Left renal cortex interstitium (tissue), 4 donors: ENCODE data around the gene CBFA2T2. TPM values are rescaled to one million over a fixed set of nuclear protein-coding genes. Genes with fewer than 3 reads are reported as not detected.

Source experiments
- DNase-seq, 4 donors: peaks; one replicate each; pipeline ENCODE4 v3.0.0-alpha.2; 2013; ENCODE audit warnings: low read depth in 4 of 4, low spot score in 2 of 4, missing footprints in 1 of 4
- polyA plus RNA-seq, 4 donors: library from polyadenylated mRNA; unstranded; fragments of 120-200 nt; gene quantifications; one replicate each; pipeline ENCODE4 v1.2.1, GENCODE V29; 2013; ENCODE audit not compliant: insufficient read length in 4 of 4

CBFA2T2 gene
- polyA plus RNA-seq, 4 donors: 20.6 to 36.3 (median 28.4) TPM

DNA sequence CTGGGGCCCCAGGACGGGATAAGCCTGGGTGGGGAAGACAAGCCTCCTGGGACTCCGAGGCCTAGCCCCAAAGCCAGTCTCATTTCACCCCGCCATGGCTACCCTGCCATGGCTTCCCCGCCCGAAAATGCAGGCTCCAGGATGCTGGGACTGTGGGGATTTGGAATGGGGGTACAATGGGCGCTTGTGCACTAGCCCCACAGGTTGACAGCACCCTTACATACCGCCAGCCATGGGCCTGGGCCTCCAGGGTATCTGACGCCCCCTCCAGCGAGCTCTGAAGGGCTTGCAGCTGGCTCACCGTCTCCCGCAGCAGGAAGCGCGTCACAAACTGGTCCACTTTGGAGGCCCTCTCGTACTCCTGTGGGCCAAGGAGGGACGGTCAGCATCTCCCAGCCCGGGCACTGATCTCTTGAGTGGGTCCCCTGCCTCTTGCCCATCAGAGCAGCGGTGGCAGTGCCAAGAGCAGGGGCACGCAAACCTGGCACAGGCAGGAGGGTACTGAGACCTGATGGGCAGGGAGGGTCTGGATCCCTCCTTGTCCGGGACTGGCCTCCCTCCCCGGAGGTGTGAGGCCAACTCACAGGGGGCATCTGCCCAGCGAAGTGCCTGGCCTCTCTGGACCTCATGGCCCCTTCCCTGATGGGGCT, 170.3 kb downstream of the CBFA2T2 start:
- DNase-seq: no peak

DNA sequence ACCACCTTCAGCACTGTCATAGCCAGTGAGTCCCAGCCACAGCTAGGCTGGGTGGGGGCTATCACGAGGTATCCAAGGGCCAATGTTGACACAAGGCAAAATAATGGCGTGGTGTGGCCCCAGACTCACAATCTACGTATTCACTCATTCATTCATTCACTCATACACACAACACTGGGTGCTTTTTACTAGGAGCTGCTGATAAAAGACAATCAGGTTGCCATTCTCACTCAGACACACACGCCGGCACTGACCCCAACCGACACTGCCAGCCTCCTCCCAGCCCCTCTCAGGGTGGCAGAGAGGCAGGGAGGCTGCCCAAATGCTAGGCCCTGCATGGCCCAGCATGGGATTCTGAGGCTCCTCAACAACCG, 170.8 kb downstream of the CBFA2T2 start:
- no peak for DNase-seq

DNA sequence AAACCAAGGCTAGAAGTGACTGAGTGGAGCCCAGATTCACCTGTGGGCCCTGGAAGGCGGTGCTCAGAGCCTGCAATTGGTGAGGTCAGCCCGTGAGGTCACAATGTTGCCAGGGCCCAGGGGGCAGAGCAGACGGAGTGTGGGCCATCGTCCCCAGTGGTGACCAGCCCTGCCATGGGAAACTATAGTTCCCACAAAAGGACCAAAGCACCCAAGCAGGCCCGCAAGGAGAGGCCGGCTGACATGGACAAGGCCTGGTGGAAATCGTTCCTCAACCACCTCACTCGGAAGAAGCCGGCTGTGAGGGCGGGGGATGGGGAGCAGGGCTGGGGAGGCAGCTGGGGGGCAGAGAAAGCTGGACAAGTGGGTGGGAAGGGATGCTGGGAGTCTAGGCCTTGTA, 172.3 kb downstream of the CBFA2T2 start, which contains the start of gene C20orf144:
TSS of gene C20orf144 (plus strand) at position 156 of the 400 bp plus-strand sequence. CDS start at position 175, 19 bp downstream.
- no peak for DNase-seq

DNA sequence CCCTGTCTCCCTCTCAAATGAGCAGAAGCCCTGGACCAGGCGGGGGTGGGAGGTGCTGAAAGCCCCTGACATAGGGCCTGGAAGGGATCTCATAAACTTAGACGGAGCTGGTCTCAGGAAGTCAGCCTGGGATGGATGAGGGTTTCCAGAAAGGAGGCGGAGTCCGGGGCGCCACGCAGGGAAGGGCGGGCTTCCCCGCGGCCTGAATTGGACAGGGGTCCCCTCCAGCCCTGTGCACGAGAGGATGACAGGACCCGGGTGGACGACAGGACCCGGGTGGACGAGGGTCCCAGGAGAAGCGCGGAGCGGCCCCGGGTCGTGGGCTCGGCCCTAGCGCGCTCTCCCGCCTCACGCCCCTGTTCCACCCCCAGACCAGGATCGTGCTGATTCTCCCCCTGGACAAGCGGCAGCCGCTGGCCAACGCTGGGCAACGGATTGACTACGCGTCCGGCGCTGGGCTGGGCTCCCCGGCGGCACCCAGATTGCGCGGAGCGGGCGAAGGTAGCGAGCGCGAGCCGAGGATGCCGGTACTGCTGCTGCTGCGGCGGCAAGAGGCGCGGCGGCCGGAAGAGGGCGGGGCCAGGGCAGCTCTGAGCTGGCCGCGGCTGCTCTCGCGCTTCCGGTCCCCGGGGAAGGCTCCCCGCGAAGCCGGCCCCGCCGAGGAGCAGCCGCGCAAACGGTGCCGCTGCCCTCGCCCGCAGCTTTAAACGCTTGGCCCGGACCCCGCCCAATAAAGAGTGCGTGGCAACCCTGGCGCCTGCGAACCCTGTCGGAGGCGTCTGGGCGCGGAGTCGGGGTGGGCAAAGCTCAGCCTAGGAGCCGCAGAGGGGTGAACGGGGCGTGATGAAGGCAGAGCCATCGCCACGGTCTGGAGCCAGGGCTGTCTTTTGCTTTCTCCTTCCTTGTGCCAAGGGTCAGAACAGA, 173.5 kb downstream of the CBFA2T2 start:
- DNase-seq: no peak

DNA sequence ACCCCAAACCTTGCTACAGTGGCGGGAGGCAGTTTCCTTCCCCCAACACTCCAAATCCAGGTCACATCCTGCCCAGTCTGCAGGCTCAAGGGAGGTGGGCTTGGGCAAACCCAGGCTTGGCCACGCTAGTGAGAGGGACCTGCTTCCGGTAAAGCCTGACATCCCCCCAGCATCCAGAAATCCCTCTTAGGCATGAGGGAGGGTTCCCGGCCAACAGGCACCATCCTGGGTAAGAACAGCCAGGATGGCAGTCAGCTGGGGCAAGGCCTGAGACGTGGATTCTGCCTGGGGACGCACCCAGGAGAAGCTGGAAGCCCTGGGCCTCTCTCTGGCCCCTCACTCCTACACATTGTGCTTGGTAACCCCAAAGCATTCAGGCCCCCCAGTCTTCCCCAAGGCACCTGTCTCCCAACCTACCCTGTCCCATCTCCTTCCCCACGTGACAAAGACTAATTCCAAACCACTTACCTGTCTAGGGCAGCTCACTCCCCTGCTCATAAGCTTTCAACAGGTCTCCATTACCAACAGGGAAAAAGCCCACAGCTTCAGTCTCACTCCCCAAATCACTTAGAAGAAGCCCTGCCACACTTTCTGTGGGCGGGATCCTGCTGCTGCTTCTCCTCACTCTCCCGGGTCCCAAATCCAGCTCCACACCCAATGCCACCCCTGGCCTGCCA, 174.3 kb downstream of the CBFA2T2 start:
- DNase-seq: no peak

DNA sequence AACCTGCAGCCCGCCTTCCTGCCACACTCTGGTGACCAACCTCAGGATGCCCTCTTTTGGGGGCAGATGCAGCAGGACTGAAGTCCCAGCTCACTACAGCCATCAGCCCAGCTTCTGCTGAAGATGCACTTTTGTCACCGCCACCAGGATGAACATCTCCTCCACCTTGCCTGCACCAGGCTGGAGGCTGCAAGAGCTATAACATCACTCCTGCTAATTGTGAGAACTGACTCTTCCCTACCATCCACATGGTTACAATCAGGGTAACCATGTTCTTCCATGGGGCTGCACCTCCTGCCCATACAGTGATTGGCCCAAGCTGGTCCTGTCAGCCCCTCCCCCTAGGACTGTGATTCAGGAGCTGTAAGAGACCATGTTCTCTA, 174.9 kb downstream of the CBFA2T2 start:
- DNase-seq: no peak

DNA sequence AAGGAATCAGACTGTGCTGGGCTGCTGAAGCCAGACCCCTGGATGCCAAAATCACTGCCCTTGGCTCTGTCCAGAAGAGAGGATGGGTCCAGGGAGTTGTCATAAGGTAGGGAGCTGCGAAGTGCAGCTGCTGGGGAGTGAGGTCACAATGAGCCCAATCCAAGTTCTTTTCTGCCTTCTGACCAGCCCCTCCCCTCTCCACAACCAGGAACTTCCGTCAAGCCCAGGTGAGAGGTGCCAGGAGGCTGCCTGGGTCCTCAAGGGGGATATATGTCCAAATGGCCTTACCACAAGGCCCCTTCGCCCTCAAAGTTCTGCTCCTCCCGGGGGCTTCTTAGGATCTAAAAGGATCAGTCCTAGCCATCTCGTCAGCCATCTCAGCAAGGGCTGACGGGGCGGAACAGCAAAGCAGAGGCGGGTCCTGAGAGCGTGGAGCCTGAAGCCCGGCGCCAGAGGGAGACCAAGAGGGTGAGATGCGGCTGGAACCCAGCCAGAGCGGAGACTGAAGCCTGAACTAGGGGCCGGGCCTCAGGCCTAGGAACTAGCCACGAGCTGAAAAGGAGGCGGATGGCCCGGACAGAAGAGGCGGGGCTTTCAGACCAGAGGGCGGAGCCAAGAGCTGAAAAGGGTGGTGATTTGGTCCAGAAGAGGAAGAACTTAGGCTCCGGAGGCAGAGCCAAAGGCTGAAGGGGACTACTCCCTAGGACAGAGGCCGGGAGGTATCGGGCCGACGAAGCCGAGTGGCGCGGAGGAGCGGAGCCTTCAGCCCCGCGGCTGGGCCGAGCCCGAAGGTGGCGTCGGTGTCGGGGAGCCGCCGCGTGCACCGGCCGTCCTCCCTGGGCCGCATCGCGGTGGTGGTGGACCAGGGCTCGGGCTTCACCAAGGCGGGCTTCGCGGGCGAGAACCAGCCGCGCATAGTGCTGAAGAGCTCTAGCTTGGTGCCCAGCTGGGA, 176.7 kb downstream of the CBFA2T2 start, which contains the start of gene ACTL10:
TSS of gene ACTL10 (plus strand) at position 651 of the 952 bp plus-strand sequence. CDS start 555 bp downstream, outside the sequence.
- peak in 3 of 4 donors; percentile 90 to 95 (median 93) for DNase-seq

DNA sequence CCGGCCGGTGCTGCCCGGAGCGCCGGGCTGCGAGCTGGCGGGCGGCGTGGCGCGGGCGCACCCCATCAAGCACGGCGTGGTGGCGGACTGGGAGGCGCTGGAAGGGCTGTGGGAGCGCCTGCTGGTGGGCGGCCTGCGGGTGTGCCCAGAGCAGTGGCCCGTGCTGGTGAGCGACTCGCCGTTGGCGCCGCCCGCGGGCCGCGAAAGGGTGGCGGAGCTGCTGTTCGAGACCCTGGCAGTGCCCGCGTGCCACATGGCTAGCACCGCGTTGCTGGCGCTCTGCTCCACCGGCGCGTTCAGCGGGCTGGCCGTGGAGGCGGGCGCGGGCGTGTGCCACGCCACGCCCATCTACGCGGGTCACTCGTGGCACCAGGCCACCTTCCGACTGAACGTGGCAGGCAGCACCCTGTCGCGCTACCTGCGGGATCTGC, 177.4 kb downstream of the CBFA2T2 start:
- no peak for DNase-seq

DNA sequence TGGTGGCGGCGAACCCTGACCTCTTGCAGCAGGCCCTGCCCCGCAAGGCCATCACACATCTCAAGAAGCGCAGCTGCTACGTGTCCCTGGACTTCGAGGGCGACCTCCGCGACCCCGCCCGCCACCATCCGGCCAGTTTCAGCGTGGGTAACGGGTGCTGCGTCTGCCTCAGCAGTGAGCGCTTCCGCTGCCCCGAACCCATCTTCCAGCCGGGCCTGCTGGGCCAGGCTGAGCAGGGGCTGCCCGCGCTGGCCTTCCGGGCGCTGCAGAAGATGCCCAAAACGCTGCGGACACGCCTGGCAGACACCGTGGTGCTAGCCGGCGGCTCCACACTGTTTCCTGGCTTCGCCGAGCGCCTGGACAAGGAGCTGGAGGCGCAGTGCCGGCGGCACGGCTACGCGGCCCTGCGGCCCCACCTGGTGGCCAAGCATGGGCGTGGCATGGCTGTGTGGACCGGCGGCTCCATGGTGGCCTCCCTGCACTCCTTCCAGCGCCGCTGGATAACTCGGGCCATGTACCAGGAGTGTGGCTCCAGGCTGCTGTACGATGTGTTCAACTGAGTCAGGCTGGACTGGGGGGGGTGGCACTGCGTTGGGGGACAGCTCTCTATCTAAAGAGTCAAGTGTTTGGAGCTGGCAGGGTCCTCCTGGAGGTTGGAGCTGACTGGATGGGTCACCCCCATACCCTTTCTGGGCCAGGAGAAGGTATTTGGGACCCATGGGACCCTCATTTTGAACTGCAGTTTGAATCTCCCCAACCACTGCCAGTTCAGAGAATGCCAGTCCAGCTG, 178.0 kb downstream of the CBFA2T2 start:
- no peak for DNase-seq

DNA sequence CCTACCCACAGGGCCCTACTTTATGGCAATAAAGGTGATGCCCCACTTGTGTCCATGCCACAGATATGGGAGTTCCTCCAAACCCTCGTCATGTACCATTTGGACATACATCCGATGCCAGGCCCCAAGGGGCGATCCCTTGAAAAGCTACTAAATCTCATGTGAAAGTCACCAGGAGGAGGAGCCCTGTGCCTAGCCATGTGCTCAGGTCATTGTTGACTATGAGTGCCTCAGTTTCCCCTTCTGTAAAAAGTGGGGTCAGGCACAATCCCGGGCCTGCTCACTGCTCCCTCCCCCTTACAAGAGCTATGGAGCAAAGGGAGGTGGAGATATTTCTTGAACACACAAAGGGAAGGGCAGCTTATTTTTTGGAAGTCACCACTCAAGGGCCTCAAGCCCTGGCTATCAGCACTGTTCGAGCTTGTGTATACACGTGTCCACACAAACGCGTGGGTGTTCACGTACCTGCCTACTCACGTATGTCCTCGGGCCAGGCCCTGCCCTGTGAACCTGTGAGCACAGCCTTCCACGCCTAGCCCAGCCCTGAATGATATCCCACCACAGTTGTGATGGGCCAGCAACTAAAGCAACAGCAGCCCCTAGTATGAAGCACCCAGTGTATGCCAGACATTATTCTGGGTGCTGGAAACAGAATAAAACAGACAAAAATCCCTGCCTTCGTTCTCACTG, 178.7 kb downstream of the CBFA2T2 start:
- DNase-seq: no peak

DNA sequence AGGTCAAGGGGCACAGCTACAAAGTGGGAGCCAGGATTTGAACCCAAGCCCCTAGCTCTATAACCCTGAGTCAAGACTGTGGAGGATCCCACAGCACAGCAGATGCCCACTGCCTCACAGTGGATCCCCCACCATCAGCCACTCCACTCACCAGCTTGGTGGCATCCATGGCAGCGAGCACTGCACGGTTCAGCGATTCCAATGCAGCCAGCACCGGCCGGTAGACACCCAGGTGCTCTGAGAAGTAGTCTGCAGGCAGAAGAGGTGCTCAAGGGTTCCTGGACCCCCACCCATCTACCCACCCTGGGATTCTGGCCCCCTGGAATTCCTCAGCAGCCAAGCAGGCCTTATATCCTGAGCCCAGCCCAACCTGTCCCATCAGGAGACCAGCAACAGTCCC, 179.3 kb downstream of the CBFA2T2 start:
- DNase-seq: no peak

DNA sequence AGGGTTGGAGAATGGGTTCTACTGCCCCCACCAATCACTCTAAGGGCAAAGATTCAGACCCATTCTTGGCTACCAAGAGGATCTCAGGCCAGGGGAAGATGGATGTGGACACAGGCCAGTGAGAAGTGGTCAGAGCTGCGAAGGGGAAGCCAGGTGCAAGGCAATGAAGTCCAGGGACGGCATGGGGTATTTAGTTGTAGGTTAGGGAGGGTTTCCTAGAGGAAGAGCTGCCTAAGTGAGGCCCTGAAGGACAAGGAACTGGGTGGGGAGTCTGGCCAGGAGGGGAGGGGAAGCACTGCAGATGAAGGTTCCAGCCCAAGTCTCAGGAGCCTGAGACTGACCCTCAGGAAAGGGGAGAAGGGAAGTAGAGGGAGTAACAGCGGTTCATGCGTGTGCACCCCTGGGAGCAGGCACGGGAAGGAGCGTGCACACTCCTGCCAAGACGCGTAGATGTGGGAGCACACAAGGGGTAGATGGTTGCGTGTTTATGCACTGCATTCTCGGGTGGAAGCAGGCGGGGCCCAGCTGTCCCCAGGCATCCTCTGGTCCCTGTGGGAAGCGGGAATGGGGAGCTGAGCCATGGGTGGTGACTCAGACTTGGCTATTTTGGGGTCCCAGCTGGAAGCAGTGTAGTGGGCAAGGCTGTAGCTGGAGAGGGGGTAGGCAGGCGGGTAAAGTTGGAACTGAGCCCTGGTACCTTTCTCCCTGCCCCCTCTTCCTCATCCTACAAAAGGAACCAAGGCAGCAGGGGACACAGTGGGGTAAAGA, 180.2 kb downstream of the CBFA2T2 start:
- no peak for DNase-seq

DNA sequence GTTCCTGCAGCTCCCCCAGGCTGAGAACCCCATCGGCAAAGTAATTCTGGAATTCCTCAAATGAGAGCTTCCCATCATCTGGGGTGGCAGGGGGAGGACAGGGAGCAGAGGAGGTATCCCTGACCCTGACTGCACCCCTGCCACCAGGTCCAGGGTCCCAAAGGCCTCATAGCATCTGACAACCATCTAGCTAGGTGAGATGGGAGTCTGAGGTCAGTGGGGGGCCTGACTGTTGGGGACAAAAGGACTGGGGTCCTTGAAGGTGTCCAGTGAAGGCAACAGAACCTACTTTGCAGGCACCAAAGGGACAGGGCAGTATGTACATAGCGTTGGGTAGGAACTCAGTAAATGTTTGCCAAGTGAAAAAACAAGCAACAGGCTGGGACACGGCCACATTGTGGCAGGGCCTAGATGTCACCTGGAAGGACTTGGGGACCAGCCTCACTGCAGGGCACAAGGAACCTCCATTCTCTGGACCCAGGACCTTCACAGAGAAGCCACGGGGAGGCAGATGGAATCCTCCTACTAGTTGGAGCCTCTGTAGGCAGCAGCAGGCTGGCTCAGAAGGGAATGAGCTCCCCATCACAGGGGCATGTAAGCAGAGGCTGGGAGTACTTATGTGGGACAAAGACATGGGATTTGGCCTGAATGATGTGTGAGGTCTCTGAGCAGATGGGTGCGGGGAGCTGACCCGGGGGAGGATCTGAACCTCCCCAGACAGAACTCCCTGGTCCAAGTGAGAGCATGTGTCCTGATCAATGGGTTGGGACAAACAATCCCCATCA, 181.0 kb downstream of the CBFA2T2 start:
- DNase-seq: no peak

DNA sequence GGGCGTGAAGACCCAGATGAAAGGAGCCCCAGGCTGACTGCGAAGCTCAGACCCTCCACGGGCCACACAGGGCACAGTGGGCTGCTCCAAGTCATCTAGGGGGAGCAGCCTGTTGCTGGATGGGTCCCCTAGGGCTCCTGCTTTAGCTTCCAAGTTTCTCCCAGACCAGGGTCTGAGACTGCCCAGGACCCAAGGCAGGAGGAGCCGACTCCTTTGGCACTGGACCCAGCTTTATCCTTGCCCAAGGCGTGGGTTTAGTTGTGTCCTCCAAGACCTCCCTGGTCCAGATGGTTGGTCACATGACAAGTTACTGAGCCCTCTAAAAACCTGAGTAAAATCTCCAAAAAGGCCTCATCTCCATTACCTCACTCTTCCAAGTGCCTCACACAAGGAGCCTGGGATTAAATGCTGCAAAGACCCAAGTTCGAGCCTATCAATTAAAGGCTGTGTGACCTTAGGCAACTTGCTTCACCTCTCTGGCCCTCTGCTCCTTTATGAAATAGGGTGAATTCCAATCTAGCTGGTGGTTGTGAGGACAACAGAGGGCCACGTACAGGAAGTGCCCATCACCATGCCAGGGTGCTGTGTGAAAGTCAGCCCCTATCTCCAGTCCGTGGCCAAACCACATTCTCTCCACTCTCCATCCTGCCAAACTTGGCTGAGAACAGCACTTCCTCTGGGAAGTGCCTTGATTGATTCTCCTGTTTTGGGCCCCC, 181.8 kb downstream of the CBFA2T2 start:
- DNase-seq: no peak

DNA sequence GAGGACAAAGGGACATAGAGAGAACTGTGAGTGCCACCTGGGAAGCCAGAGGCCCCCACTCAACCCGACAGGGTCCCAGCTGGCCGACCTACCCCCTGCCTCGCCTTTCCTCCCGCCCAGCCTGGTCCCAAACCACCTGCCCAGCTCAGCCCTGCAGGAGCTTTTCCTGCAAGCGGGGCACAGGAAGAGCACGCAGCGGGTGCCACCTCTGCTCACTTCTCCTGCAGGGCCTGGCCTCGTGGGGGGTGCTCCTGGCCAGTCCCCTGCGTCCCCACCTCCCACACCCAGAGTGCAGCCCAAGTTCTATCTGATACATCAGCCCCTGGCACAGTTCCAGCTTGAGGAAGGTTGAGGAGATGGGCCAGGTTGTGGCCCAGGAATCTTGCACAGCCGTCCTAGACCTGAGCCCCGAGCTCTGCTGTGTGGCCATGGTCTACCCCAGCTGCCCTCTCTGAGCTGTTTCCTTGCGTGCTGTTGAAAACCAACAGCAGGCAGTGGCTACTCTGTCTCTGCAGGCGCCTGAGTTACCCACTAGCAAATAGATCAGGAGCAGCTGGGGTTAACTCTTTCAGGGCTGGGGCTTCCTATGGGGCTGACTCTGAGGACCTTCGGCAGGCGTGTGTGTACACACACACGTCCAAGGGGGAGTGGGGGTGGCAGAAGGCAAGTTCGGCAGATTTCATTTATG, 182.7 kb downstream of the CBFA2T2 start:
- no peak for DNase-seq

DNA sequence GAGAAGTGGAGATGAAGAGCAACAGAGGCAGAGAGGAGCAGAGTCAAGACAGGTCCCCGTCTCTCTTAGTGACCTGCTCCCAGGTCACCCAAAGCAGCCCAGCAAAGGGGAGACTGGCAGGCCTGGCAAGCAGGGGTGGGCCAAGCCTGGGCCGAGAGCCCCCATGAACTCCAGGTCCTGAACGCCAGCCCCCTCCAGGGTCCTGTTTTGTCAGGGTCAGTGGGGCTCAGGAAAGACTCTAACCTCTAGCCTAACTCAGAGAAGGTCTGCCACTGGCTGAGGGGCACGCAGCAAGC, 183.2 kb downstream of the CBFA2T2 start:
- no peak for DNase-seq
